Measurements from ENCODE around the gene ZNF836. TPM values are rescaled to one million over a fixed set of nuclear protein-coding genes. Genes with fewer than 3 reads are reported as not detected.
A peak's percentile ranks its signal among the peaks of the same experiment; 100 is the strongest.

The ZNF836 gene
- total and polyA plus RNA-seq, 9 donors = 7.4 to 38.1 (median 25.9) TPM

DNA sequence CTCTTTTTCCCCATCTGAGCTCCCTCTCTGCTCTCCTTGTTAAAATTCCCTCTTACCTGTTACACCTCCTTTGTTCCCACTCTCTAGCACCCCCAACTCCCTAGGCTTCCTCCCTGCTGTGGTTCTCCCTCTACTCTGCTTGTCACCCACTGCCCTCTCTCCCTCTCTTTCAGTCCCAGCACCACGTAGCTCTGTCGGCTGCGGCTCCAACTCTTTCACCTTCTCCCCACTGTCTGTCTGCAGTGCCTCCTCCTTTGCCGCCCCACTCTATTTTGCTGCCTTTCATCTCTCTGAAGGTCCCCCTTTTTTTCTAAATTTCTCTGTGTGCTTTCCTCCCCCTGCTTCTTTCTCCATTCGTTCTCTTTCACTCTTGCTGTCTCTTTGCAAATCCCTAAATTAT, 1.1 kb downstream of the ZNF836 start:
- WGBS, 3 donors = 1 to 2% (median 2%) methylated on average over 5 of the region's 5 CpGs
- peaks cover 3% of the 10 kb centered on the region for H3K4me1 ChIP-seq (ENCODE audit: insufficient read depth)
- no peaks in the 10 kb centered on the region for H3K36me3 ChIP-seq
- intact Hi-C loops (cut with DNase I) = loop anchor here in 1 of 4 donors (2.0 kb wide), 2 partner anchors 18 to 32 kb away; partner anchors contain the start of gene ZNF616
- no peak for TF ChIP-seq POLR2A (IDR thresholded peaks at IDR 0.05)
- no peak for TF ChIP-seq EP300 (IDR thresholded peaks at IDR 0.05)
- TF ChIP-seq, protein P1, sequence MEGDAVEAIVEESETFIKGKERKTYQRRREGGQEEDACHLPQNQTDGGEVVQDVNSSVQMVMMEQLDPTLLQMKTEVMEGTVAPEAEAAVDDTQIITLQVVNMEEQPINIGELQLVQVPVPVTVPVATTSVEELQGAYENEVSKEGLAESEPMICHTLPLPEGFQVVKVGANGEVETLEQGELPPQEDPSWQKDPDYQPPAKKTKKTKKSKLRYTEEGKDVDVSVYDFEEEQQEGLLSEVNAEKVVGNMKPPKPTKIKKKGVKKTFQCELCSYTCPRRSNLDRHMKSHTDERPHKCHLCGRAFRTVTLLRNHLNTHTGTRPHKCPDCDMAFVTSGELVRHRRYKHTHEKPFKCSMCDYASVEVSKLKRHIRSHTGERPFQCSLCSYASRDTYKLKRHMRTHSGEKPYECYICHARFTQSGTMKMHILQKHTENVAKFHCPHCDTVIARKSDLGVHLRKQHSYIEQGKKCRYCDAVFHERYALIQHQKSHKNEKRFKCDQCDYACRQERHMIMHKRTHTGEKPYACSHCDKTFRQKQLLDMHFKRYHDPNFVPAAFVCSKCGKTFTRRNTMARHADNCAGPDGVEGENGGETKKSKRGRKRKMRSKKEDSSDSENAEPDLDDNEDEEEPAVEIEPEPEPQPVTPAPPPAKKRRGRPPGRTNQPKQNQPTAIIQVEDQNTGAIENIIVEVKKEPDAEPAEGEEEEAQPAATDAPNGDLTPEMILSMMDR (IDR thresholded peaks at IDR 0.05) = no peak
- H3K9me3 ChIP-seq = no peaks in the 10 kb centered on the region
- H3K27me3 ChIP-seq = no peaks in the 10 kb centered on the region
- peak overlapping the region in 1 of 2 donors; percentile 70 for H3K27ac ChIP-seq
- H3K4me3 ChIP-seq = peak overlapping the region; percentile 77
- DNase-seq = no peak

DNA sequence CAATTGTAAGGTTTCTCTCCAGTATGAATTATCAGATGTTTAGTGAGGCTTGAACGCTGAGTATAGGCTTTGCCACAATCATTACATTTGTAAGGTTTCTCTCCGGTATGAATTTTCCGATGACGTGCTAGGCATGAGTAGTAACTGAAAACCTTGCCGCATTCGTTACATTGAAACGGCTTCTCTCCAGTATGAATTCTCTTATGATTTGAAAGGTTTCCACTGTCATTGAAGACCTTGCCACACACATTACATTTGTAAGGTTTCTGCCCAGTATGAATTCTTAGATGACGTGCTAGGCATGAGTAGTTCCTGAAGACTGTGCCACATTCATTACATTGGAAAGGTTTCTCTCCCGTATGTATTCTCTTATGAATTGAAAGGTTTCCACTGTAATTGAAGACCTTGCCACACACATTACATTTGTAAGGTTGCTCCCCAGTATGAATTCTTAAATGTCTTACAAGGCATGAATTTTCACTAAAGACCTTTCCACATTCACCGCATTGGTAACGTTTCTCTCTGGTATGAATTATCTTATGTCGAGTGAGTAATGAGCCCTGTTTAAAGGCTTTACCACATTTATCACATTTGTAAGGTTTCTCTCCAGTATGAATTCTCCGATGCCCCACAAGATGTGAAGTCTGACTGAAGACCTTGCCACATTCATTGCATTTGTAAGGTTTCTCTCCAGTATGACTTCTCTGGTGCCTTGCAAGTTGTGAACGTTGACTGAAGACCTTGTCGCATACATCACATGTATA, 15.6 kb downstream of the ZNF836 start:
- Histone ChIP-seq H3K36me3 (no peaks in the 10 kb centered on the region), H3K9me3 (peaks cover 0 to 24% of the 10 kb centered on the region in 2 donors)

GRCh38 chr19:52148256-52148655, 23.2 kb downstream of the ZNF836 start:
- no peak overlapping the region for H3K27ac ChIP-seq
- no peak for DNase-seq
- TF ChIP-seq, protein P1 (IDR thresholded peaks at IDR 0.05) = no peak
- no peak for TF ChIP-seq POLR2A (IDR thresholded peaks at IDR 0.05)
- H3K4me3 ChIP-seq = no peak overlapping the region
- H3K9me3 ChIP-seq = no peaks in the 10 kb centered on the region
- intact Hi-C loops (cut with DNase I) = no loop called here
- H3K4me1 ChIP-seq (ENCODE audit: insufficient read depth) = no peaks in the 10 kb centered on the region
- no peaks in the 10 kb centered on the region for H3K27me3 ChIP-seq
- no peaks in the 10 kb centered on the region for H3K36me3 ChIP-seq

More for the DNA sequence above, 15.6 kb downstream of the ZNF836 start:
- H3K27ac ChIP-seq = no peak overlapping the region
- no peak for DNase-seq
- TF ChIP-seq POLR2A (IDR thresholded peaks at IDR 0.05) = no peak
- TF ChIP-seq, protein P1 (IDR thresholded peaks at IDR 0.05) = no peak
- TF ChIP-seq EP300 (IDR thresholded peaks at IDR 0.05) = no peak
- H3K4me1 ChIP-seq (ENCODE audit: insufficient read depth) = no peaks in the 10 kb centered on the region
- intact Hi-C loops (cut with DNase I) = no loop called here
- H3K4me3 ChIP-seq = no peak overlapping the region
- 97 to 99% (median 98%) methylated on average over 15 of the region's 15 CpGs for WGBS, 3 donors
- no peaks in the 10 kb centered on the region for H3K27me3 ChIP-seq

- no peaks in the 10 kb centered on the region for H3K36me3 ChIP-seq
- intact Hi-C loops (cut with DNase I) = no loop called here
- no peaks in the 10 kb centered on the region for H3K9me3 ChIP-seq
- WGBS, 3 donors = 87 to 90% (median 88%) methylated on average over 3 of the region's 3 CpGs
- no peak overlapping the region for H3K27ac ChIP-seq
- H3K4me1 ChIP-seq (ENCODE audit: insufficient read depth) = no peaks in the 10 kb centered on the region
- no peak for DNase-seq
- TF ChIP-seq POLR2A (IDR thresholded peaks at IDR 0.05) (no peak), EP300 (IDR thresholded peaks at IDR 0.05) (no peak)
- TF ChIP-seq, protein P1 (IDR thresholded peaks at IDR 0.05) = no peak
- no peak overlapping the region for H3K4me3 ChIP-seq
- no peaks in the 10 kb centered on the region for H3K27me3 ChIP-seq
Measured at GRCh38 chr19:52142001-52142595, 29.3 kb downstream of the ZNF836 start.
